Measurements from ENCODE around the gene AGTR1. TPM values are rescaled to one million over a fixed set of nuclear protein-coding genes. Genes with fewer than 3 reads are reported as not detected.

Gene AGTR1
- total RNA-seq, 1 experiment from 2014 or later: not detected

DNA sequence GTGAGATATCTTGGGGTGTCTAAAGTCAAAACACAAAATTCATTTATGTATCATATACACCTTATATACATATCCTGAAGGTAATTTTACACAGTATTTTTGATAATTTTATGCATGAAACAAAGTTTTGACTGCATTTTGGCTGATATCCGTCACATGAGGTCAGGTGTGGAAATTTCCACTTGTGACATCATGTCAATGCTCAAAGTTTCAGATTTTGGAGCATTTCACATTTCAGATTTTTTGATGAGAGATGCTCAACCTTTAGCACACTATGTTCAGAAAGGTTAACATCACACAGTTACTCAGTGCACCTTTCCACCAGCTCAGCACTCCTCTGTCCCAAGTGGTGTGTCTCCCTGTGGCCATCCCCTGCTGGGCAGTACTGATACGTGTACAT lies 92.2 kb downstream of the AGTR1 start:
- ChIA-PET CTCF (no interaction called here), POLR2A (no interaction called here)
- Mint-ChIP-seq H3K36me3 (ENCODE audit: insufficient read depth, unreplicated experiment) (no peaks in the 10 kb centered on the region), H3K27me3 (ENCODE audit: insufficient read depth, unreplicated experiment) (peaks cover 5% of the 10 kb centered on the region), H3K4me3 (ENCODE audit: unreplicated experiment) (no peak overlapping the region), H3K9me3 (ENCODE audit: unreplicated experiment) (no peaks in the 10 kb centered on the region), H3K4me1 (ENCODE audit: low read depth, unreplicated experiment) (no peaks in the 10 kb centered on the region), H3K27ac (ENCODE audit: unreplicated experiment) (no peak overlapping the region)
- Histone ChIP-seq H3K4me1 (no peaks in the 10 kb centered on the region), H3K36me3 (ENCODE audit: control insufficient read depth, insufficient read depth, low read length) (no peaks in the 10 kb centered on the region), H3K27me3 (replicated peaks; ENCODE audit: control insufficient read depth, insufficient read depth, low read length) (no peaks in the 10 kb centered on the region), H3K9me3 (no peaks in the 10 kb centered on the region), H3K4me3 (ENCODE audit: low read depth, low read length) (no peak overlapping the region)
- intact Hi-C loops (cut with micrococcal nuclease; ENCODE audit: unreplicated experiment): no loop called here
- no peak for DNase-seq
- TF ChIP-seq, protein P1, sequence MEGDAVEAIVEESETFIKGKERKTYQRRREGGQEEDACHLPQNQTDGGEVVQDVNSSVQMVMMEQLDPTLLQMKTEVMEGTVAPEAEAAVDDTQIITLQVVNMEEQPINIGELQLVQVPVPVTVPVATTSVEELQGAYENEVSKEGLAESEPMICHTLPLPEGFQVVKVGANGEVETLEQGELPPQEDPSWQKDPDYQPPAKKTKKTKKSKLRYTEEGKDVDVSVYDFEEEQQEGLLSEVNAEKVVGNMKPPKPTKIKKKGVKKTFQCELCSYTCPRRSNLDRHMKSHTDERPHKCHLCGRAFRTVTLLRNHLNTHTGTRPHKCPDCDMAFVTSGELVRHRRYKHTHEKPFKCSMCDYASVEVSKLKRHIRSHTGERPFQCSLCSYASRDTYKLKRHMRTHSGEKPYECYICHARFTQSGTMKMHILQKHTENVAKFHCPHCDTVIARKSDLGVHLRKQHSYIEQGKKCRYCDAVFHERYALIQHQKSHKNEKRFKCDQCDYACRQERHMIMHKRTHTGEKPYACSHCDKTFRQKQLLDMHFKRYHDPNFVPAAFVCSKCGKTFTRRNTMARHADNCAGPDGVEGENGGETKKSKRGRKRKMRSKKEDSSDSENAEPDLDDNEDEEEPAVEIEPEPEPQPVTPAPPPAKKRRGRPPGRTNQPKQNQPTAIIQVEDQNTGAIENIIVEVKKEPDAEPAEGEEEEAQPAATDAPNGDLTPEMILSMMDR (IDR thresholded peaks at IDR 0.05; ENCODE audit: insufficient read depth in 1 of 2, low read depth in 1 of 2, low read length in 1 of 2, severe bottlenecking in 1 of 2, unreplicated experiment in 1 of 2): no peak
- BruUV-seq (replicated peaks): no TSS peak

DNA sequence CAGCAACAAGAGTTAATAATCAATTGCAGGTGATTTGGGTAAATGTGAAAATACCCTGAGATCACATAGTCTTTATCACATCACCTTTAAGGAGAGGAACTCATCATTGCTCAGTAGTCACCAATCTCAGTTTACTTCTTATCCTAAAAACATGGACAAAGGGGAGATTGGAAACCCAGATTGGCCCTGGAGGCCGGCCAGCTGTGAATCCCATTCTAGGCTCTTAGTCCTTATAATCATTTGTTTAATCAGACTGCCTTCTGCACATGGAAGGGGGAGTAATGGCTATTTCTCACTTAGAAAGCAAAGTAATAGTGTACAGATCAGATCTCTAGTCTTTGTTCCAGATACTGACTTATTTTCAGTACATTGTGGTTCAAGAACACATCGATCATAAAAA lies 92.7 kb downstream of the AGTR1 start:
- Histone ChIP-seq H3K4me1 (no peaks in the 10 kb centered on the region), H3K4me3 (ENCODE audit: low read depth, low read length) (no peak overlapping the region), H3K36me3 (ENCODE audit: control insufficient read depth, insufficient read depth, low read length) (no peaks in the 10 kb centered on the region), H3K27me3 (replicated peaks; ENCODE audit: control insufficient read depth, insufficient read depth, low read length) (no peaks in the 10 kb centered on the region), H3K9me3 (no peaks in the 10 kb centered on the region)
- intact Hi-C loops (cut with micrococcal nuclease; ENCODE audit: unreplicated experiment): no loop called here
- CTCF ChIA-PET: no interaction called here
- no peaks in the 10 kb centered on the region for H3K36me3 Mint-ChIP-seq (ENCODE audit: insufficient read depth, unreplicated experiment)
- H3K9me3 Mint-ChIP-seq (ENCODE audit: unreplicated experiment): no peaks in the 10 kb centered on the region
- no peak overlapping the region for H3K4me3 Mint-ChIP-seq (ENCODE audit: unreplicated experiment)
- no peaks in the 10 kb centered on the region for H3K4me1 Mint-ChIP-seq (ENCODE audit: low read depth, unreplicated experiment)
- H3K27me3 Mint-ChIP-seq (ENCODE audit: insufficient read depth, unreplicated experiment): peaks cover 5% of the 10 kb centered on the region
- no peak overlapping the region for H3K27ac Mint-ChIP-seq (ENCODE audit: unreplicated experiment)
- no peak for DNase-seq
- no TSS peak for BruUV-seq (replicated peaks)
- TF ChIP-seq, protein P1 (IDR thresholded peaks at IDR 0.05; ENCODE audit: insufficient read depth in 1 of 2, low read depth in 1 of 2, low read length in 1 of 2, severe bottlenecking in 1 of 2, unreplicated experiment in 1 of 2): no peak
- POLR2A ChIA-PET: no interaction called here

DNA sequence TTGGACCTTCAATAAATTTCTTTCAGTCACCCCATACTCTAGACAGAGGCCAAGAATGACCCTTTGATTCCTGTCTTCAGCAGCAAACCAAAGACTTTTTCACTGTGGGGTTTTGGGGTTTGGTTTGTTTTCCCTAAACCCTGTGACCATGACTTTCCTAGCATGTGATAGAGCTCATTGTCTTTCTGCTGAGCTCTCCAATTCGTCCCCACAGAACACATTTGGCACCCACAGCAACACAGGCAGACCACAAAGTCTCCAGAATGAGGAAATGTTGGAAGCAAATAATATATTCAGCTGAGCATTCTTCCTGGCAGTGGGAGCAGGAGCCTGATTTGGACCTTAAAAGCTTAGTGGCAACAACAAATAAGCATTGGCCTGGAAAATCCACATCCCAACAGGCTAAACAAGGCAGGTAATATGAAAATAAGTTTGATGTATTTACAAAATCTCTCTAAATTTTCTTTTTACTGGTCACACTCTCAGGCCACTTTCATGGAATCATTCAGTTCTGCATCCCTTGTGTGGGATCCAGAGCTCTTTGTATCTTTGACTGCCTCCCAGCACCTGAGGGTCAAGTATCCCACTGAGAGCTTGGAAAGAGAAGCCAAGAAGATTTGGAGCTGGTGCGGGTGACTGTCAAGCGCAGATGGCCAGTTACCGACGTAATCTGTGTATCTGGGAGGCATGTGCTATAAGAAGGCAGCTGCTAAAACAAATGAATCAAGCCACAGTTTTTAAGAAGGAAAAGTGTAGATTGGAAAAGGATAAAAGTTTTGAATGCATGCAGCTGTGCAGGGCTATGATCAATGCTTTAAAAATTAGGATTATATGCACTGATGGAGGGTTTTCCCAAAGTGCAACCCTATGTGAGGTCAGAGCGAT lies 93.4 kb downstream of the AGTR1 start:
- Mint-ChIP-seq H3K9me3 (ENCODE audit: unreplicated experiment) (no peaks in the 10 kb centered on the region), H3K27ac (ENCODE audit: unreplicated experiment) (no peak overlapping the region), H3K4me1 (ENCODE audit: low read depth, unreplicated experiment) (no peaks in the 10 kb centered on the region), H3K4me3 (ENCODE audit: unreplicated experiment) (no peak overlapping the region), H3K36me3 (ENCODE audit: insufficient read depth, unreplicated experiment) (no peaks in the 10 kb centered on the region), H3K27me3 (ENCODE audit: insufficient read depth, unreplicated experiment) (peaks cover 5% of the 10 kb centered on the region)
- BruUV-seq (replicated peaks): no TSS peak
- no peak overlapping the region for H3K4me3 ChIP-seq (ENCODE audit: low read depth, low read length)
- no peaks in the 10 kb centered on the region for H3K36me3 ChIP-seq (ENCODE audit: control insufficient read depth, insufficient read depth, low read length)
- TF ChIP-seq, protein P1 (IDR thresholded peaks at IDR 0.05; ENCODE audit: insufficient read depth in 1 of 2, low read depth in 1 of 2, low read length in 1 of 2, severe bottlenecking in 1 of 2, unreplicated experiment in 1 of 2): no peak
- intact Hi-C loops (cut with micrococcal nuclease; ENCODE audit: unreplicated experiment): no loop called here
- DNase-seq: no peak
- no peaks in the 10 kb centered on the region for H3K9me3 ChIP-seq
- no peaks in the 10 kb centered on the region for H3K4me1 ChIP-seq
- no peaks in the 10 kb centered on the region for H3K27me3 ChIP-seq (replicated peaks; ENCODE audit: control insufficient read depth, insufficient read depth, low read length)
- CTCF ChIA-PET: no interaction called here
- POLR2A ChIA-PET: no interaction called here

Data from Caco-2 (cell line).